H1 (cell line): ENCODE data around the gene SHISA6.

Experiments
- BACH1 ChIP-seq: IDR thresholded peaks from 2 replicates; pipeline ENCODE4 v1.6.1; 2012; ENCODE audit warnings: low read length, improper control_type of control experiment
- E2F6 ChIP-seq: IDR thresholded peaks from 2 replicates; pipeline ENCODE4 v1.6.1; 2012; ENCODE audit warnings: inconsistent platforms
- EP300 ChIP-seq, 2 experiments: IDR thresholded peaks; 1 replicate in 1 of 2; 2 replicates in 1 of 2; pipeline ENCODE4 v1.6.1; 2011 to 2012; ENCODE audit warnings: low read depth in 2 of 2, low read length in 2 of 2, mild to moderate bottlenecking in 2 of 2, borderline replicate concordance in 1 of 2, inconsistent platforms in 1 of 2, moderate library complexity in 1 of 2
- EZH2 ChIP-seq: fragments of 200-600 bp; sonication (generic); IDR thresholded peaks from 2 replicates; pipeline ENCODE4 v1.7.1; 2012; ENCODE audit warnings: low read depth, mild to moderate bottlenecking, moderate library complexity, low read length, inconsistent platforms; ENCODE audit not compliant: severe bottlenecking
- JUN ChIP-seq: IDR thresholded peaks from 2 replicates; pipeline ENCODE4 v1.6.1; 2011; ENCODE audit warnings: low read depth, mild to moderate bottlenecking, improper control_type of control experiment, low read length
- JUND ChIP-seq: IDR thresholded peaks from 2 replicates; pipeline ENCODE4 v1.6.1; 2011; ENCODE audit warnings: mild to moderate bottlenecking, improper control_type of control experiment, low read length
- MAFK ChIP-seq: IDR thresholded peaks from 2 replicates; pipeline ENCODE4 v1.6.1; 2012; ENCODE audit warnings: low read depth, mild to moderate bottlenecking, improper control_type of control experiment, low read length
- NRF1 ChIP-seq: IDR thresholded peaks from 2 replicates; pipeline ENCODE4 v1.6.1; 2011; ENCODE audit warnings: mild to moderate bottlenecking, low read depth, low read length, improper control_type of control experiment
- POLR2AphosphoS5 ChIP-seq: IDR thresholded peaks from 2 replicates; pipeline ENCODE4 v1.6.1; 2011; ENCODE audit warnings: low read depth, low read length
- RFX5 ChIP-seq: IDR thresholded peaks from 2 replicates; pipeline ENCODE4 v1.6.1; 2011; ENCODE audit warnings: low read depth, low read length, improper control_type of control experiment, borderline replicate concordance
- SIN3A ChIP-seq, 2 experiments: IDR thresholded peaks in 1 of 2; conservative IDR thresholded peaks in 1 of 2; 2 replicates each; pipeline ENCODE4 v1.6.1; 2011 to 2012; ENCODE audit warnings: low read length in 2 of 2, improper control_type of control experiment in 1 of 2, low read depth in 1 of 2, mild to moderate bottlenecking in 1 of 2
- YY1 ChIP-seq: IDR thresholded peaks from 2 replicates; pipeline ENCODE4 v1.6.1; 2011; ENCODE audit warnings: low read depth, mild to moderate bottlenecking, low read length
- TF ChIP-seq, protein P1 (sequence below), 3 experiments: IDR thresholded peaks; 1 replicate in 2 of 3; 2 replicates in 1 of 3; pipeline versions ENCODE4 v1.5.1 to v1.6.1; 2011; ENCODE audit warnings: low read length in 3 of 3, mild to moderate bottlenecking in 3 of 3, inconsistent platforms in 2 of 3, low read depth in 1 of 3, moderate library complexity in 1 of 3; ENCODE audit not compliant: insufficient read depth in 1 of 3; ENCODE audit errors: control extremely low read depth in 1 of 3

DNA sequence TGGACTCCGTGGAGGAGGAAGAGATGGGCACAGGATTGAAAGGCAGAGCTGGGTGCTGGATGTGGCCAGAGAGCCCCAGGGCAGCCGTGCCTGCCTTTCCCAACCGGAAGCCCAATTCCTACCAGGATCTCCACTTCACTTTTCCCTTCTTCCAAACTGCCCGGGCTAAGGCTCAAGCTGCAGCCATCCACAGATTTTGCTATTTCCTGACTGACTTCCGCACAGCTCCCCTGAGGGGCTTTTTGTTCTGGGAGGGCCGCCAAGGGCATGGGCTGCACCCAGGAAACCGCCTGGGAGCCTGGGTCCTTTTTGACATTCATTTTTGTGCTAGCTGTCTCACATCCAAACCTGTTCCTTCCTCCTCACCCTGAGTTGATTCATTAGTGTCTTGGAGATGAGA, 4.2 kb downstream of the SHISA6 start:
- TF ChIP-seq YY1: no peak
- TF ChIP-seq E2F6: no peak
- TF ChIP-seq MAFK: no peak
- TF ChIP-seq, protein P1, sequence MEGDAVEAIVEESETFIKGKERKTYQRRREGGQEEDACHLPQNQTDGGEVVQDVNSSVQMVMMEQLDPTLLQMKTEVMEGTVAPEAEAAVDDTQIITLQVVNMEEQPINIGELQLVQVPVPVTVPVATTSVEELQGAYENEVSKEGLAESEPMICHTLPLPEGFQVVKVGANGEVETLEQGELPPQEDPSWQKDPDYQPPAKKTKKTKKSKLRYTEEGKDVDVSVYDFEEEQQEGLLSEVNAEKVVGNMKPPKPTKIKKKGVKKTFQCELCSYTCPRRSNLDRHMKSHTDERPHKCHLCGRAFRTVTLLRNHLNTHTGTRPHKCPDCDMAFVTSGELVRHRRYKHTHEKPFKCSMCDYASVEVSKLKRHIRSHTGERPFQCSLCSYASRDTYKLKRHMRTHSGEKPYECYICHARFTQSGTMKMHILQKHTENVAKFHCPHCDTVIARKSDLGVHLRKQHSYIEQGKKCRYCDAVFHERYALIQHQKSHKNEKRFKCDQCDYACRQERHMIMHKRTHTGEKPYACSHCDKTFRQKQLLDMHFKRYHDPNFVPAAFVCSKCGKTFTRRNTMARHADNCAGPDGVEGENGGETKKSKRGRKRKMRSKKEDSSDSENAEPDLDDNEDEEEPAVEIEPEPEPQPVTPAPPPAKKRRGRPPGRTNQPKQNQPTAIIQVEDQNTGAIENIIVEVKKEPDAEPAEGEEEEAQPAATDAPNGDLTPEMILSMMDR (IDR thresholded peaks at IDR 0.05; ENCODE audit: control extremely low read depth in 1 of 3, insufficient read depth in 1 of 3, low read depth in 1 of 3, low read length in 3 of 3): no peak
- TF ChIP-seq JUND: no peak
- no peak for TF ChIP-seq POLR2AphosphoS5
- no peak for TF ChIP-seq SIN3A (conservative IDR thresholded peaks at IDR 0.05 in 1 of 2, IDR thresholded peaks at IDR 0.05 in 1 of 2; ENCODE audit: low read depth in 1 of 2, low read length in 2 of 2)
- TF ChIP-seq NRF1: no peak
- TF ChIP-seq EZH2: no peak
- no peak for TF ChIP-seq BACH1
- TF ChIP-seq JUN: no peak
- no peak for TF ChIP-seq RFX5
- TF ChIP-seq EP300 (IDR thresholded peaks at IDR 0.05; ENCODE audit: borderline replicate concordance in 1 of 2, low read depth in 2 of 2, low read length in 2 of 2): no peak
